Measurements from ENCODE around the gene DES.
A peak's percentile ranks its signal among the peaks of the same experiment; 100 is the strongest.

Gene DES

DNA sequence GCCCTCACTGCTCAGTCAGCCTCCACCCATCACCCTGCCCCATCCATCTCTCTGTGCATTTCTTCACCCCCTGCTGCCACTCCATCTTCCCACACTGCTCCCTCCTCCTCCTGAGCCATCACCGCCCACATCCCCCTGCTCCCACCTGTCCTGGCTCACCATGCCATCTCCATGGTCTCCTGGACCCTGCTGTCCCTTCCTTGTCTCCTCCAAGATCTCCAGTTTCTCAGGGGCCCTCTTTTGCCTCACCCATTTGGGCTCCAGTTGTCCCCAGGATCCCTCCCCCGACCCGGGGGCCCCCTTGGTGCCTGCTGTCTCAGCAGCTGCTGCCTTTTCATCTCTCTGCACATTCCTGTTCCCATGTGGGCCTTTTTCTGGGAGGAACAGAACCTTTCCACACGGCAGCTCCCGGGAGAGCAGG is 27.1 kb downstream of the DES start:
- no peak for TF ChIP-seq GATA2 (IDR thresholded peaks at IDR 0.05; ENCODE audit: low read depth, low read length)
- no peak for TF ChIP-seq GATA3 (IDR thresholded peaks at IDR 0.05; ENCODE audit: low read depth, low read length)

DNA sequence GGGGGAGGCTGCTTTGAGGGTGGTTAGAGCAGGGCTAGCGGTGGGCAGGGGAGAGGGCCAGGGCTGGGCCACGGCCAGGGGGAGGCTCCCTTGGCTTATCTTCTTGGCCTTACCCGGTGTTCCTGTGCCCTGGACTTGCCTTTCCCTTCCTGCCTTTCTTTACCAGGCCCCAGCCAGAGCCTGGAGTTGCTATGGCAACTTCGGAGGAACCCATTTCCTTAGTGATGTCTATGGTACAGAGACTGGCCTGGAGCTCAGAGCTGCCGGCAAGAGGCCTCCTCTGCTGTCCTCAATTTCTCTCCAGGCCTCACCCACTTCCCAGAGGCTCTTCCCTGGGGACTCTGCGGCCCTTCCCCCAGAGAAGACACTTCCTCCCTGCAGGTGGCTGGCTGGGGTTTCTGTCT is 27.9 kb downstream of the DES start:
- TF ChIP-seq GATA3 (IDR thresholded peaks at IDR 0.05; ENCODE audit: low read depth, low read length) (no peak), GATA2 (IDR thresholded peaks at IDR 0.05; ENCODE audit: low read depth, low read length) (peak; percentile 35; the same call in 1 of the 2 replicates)

DNA sequence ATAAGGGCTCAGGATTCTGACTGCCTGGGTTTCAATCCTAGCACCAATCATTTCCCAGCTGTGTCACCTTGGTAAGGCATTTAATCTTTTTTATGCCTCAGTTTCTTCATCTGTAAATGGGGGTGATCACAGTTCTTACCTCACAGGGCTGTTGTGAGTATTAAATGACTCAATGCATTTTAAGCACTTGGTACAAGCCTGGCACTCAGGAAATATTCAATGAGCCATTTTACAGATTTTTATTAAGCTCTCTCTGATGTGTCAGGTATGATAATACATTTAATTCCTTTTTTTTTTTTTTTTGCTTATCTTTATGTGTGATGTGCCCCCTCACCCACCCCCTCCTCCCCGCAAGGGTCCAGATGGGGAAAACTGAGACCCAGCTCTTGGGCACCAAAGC is 28.5 kb downstream of the DES start:
- TF ChIP-seq GATA2 (IDR thresholded peaks at IDR 0.05; ENCODE audit: low read depth, low read length) (no peak), GATA3 (IDR thresholded peaks at IDR 0.05; ENCODE audit: low read depth, low read length) (no peak)

DNA sequence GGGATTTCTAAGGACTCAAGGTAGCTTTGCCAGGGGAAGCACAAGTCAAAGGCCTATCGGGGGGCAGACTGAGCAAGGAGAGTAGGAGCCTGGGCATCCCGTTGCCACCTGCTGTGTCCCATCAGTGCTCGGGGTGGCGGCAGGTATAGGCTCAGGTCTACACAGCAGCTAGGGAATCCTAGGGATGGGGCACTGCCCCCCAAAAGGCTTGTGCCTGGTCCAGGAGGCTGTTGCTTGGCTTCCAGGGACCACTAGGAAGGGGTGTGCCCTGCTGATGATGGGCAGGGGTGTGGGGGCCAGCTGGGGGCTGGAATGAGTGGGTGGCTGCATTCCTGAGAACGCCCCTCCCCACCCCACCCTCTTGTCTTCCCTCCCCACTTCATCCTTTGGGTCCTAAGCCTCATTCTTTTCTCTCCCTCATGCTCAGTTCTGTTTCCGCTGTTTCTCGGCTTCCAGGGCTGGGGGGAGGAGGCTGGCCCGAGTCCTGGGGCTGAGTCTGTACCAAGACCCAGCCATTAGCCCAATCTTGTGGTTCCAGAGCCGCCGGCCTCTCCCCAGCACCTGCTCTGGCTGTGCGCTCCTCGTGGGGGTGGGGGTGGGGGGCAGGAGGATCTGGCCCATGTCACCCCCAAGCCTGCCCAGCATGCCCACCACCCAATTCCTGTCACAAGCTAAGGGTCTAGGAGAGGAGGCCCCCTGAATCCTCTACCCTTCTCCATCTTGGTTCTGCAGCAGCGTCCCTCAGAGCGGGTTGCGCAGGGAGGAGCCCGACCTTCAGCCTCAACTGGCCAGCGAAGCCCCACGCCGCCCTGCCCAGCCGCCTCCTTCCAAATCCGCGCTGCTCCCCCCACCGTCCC is 29.3 kb downstream of the DES start:
- TF ChIP-seq GATA2 (IDR thresholded peaks at IDR 0.05; ENCODE audit: low read depth, low read length) (no peak), GATA3 (IDR thresholded peaks at IDR 0.05; ENCODE audit: low read depth, low read length) (no peak)

DNA sequence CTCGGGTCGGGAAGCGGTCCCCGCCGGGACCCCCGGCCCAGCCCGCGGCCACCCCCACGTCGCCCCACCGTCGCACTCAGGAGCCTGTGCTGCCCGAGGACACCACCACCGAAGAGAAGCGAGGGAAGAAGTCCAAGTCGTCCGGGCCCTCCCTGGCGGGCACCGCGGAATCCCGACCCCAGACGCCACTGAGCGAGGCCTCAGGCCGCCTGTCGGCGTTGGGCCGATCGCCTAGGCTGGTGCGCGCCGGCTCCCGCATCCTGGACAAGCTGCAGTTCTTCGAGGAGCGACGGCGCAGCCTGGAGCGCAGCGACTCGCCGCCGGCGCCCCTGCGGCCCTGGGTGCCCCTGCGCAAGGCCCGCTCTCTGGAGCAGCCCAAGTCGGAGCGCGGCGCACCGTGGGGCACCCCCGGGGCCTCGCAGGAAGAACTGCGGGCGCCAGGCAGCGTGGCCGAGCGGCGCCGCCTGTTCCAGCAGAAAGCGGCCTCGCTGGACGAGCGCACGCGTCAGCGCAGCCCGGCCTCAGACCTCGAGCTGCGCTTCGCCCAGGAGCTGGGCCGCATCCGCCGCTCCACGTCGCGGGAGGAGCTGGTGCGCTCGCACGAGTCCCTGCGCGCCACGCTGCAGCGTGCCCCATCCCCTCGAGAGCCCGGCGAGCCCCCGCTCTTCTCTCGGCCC is 30.1 kb downstream of the DES start:
- no peak for TF ChIP-seq GATA2 (IDR thresholded peaks at IDR 0.05; ENCODE audit: low read depth, low read length)
- no peak for TF ChIP-seq GATA3 (IDR thresholded peaks at IDR 0.05; ENCODE audit: low read depth, low read length)

DNA sequence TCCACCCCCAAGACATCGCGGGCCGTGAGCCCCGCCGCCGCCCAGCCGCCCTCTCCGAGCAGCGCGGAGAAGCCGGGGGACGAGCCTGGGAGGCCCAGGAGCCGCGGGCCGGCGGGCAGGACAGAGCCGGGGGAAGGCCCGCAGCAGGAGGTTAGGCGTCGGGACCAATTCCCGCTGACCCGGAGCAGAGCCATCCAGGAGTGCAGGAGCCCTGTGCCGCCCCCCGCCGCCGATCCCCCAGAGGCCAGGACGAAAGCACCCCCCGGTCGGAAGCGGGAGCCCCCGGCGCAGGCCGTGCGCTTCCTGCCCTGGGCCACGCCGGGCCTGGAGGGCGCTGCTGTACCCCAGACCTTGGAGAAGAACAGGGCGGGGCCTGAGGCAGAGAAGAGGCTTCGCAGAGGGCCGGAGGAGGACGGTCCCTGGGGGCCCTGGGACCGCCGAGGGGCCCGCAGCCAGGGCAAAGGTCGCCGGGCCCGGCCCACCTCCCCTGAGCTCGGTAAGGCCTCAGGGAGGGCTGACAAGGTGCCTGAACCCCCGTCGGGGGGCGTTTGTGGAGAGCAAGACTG is 30.7 kb downstream of the DES start:
- TF ChIP-seq GATA2 (IDR thresholded peaks at IDR 0.05; ENCODE audit: low read depth, low read length), result no peak
- TF ChIP-seq GATA3 (IDR thresholded peaks at IDR 0.05; ENCODE audit: low read depth, low read length), result no peak

DNA sequence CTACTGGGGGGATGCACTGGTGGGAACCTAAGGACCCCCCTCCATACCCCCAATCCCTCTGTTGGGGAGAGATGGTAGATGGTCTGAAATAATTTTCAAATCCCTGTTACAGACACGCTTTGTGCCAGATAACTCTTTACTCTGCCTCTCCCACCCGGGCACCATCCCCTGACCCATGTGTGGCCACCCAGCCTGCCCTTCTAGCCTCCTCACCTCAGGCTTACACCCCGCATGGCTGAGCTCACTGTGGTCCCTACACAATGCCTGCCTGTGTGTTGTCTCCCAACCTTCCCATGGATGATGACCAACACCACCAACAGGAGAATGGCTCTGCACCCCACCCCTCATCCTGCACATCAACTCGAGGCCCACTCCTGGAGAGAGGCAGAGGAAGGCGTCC is 31.4 kb downstream of the DES start:
- TF ChIP-seq GATA2 (IDR thresholded peaks at IDR 0.05; ENCODE audit: low read depth, low read length) (no peak), GATA3 (IDR thresholded peaks at IDR 0.05; ENCODE audit: low read depth, low read length) (no peak)

DNA sequence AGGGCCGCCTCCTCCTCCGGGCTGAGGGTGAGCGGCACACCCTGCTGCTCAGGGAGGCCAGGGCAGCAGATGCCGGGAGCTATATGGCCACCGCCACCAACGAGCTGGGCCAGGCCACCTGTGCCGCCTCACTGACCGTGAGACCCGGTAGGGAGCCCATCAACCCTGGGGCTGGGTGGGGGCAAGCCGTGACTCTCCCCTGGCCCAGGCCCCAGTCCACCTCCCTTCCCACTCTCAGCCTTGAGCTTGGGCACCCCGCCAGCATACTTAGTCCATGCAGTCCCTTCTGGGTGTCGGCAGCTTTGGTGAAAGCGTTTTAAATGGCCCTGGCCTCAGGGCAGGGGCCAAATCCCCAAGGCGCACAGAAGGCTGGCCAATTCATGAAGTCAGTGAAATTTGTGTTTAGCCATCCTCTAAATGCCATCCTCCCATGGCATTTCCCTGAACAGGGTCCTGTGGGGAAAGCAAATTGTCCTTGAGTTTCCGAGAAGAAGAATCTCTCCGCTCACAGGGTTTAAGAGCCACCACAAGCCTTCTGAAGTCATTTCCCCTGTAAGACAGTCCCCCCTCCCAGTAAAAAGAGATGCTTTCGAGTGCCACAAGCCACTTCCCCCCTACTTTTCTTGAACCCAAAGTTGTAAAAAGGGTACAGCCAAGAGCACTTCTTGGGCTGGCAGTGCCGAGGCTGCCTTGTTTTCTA is 33.6 kb downstream of the DES start:
- TF ChIP-seq GATA2 (IDR thresholded peaks at IDR 0.05; ENCODE audit: low read depth, low read length) (no peak), GATA3 (IDR thresholded peaks at IDR 0.05; ENCODE audit: low read depth, low read length) (no peak)

DNA sequence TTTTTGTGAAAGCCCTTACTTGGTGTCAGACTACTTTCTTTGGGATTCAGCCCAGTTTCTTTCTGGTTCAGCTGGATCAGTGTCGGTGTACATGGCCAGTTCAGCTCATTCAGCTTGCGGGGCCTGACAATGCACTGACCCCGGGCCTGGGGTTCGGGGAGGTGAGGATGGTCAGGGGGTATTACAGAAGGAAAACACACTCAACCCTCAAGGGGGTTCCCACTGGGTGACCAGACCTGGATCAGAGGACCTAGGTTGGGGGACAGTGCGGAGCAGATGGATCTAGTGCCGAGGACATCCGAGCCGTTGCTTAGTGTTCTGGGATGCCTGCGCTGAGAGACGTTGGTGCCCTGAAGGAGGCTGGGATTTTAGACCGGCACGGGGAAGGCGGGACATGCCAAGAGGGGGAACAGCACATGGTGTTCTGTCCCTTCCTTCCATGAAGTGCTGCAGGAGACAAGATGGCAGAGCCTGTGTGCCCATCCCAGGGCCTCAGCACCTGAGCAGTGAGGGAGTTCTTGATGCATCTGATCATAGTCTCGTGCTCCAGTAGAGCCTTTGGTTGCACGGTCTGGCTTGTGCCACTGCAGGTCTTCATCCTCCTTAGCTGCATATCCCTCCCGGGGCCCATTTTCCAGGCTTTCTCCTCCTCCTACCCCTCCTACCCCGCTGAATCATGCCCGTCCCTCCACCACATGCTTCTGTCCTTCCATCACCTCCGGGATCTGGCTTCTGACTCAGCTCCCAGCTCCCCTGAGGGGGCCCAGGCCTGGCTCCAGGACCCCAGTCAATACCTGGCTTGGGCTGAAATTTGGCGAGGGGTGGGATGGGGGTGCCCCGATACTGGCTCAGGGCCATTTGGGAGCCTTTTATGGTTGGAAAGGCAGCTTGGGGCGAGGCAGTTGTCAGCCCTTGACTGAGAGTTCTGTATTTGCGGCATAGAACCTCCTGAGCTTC is 34.5 kb downstream of the DES start:
- TF ChIP-seq GATA3 (IDR thresholded peaks at IDR 0.05; ENCODE audit: low read depth, low read length), result no peak
- no peak for TF ChIP-seq GATA2 (IDR thresholded peaks at IDR 0.05; ENCODE audit: low read depth, low read length)

DNA sequence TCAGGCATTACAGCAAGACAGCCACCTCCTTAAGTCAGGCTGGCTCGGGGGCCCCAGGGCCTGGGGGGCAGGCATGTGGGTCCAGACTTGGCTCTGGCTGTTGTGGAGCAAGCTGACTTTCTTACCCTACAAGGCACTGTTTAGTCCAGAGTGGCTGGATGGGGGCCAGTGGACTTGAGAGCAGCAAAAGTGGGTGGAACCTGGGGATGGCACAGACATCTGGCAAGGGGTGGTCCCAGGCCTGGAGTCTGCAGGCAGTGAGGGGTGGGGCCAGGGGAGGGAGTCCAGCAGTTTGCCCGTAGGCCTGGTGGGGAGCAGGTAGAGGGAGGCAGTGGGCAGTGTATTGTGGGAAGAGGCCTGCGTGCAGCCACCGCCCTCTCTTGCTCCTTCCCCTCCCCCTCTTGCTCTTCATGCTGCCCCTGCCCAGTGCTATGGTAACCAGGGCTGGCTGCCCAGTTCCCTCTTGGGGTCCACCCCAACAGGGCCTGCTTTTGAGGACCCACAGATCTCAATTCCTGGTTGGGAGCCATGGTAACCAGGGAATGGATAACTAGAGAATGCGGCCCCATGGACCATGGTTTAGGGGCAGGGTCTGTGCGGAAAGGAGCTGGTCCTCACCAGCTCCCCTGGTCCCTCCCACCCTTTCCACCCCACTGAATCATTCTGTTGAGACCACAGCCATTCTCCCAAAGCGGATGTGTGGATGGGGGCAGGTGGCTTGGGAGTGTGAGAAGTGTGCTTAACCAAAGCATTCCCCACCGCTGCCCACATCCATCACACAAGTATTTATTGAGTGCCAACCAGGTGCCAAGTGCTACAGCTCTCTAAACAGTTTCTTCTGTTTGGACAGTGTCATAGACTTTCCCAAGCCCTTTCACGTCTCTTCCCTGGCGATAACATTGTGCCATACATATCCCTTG is 35.8 kb downstream of the DES start:
- TF ChIP-seq GATA2 (IDR thresholded peaks at IDR 0.05; ENCODE audit: low read depth, low read length) (no peak), GATA3 (IDR thresholded peaks at IDR 0.05; ENCODE audit: low read depth, low read length) (no peak)

DNA sequence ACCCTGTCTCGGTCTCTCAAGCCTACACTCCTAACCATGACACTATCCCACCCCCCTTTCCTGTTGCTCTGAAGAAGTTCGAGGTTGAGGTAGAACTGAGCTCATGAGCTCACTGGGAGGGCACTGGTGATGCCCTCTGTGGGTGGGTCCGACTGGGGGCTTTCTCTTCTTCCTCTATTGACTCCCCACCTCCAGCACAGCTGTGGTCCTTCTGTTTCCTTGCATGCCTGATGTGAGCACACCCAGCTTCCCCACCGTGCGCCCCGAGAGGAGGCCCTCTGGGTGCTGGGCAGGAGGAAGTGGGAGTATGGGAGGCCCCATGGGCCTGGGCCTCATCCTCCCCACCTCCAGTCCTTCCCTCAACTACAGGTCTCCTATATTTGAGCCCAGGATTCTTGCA is 37.4 kb downstream of the DES start:
- no peak for TF ChIP-seq GATA2 (IDR thresholded peaks at IDR 0.05; ENCODE audit: low read depth, low read length)
- no peak for TF ChIP-seq GATA3 (IDR thresholded peaks at IDR 0.05; ENCODE audit: low read depth, low read length)

DNA sequence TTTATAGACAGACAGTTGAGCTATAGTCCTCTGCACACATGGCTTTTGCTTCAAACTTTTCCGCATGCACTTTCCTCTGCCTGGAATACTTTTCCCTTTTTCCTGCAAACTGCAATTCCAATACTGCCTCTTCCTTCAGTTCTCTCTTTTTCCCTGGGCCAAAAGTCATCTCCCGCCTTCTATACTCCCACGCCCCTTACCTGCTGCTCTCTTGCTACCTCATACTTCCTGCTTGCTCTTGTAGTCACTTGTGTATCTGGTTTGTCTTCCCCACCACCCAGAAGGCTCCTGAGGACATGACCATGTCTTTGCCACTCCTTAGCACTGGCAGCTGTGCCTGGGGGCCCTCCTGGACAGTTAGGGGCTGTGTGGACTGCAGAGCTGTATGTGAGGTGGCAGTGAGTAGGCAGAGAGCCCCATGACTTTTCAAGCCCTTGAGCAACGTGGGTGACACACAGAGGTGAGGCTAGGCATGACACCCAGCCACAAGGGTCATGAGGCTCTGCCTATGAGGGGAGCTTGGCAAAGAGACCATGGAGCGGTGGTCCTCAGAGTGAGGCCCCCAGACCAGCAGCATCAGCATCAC is 39.7 kb downstream of the DES start:
- no peak for TF ChIP-seq GATA3 (IDR thresholded peaks at IDR 0.05; ENCODE audit: low read depth, low read length)

All from SH-SY5Y (cell line).